ENCODE measurements around the gene NEDD4L. TPM values are rescaled to one million over a fixed set of nuclear protein-coding genes. Genes with fewer than 3 reads are reported as not detected.

Gene NEDD4L
- total RNA-seq, 4 donors from 2014 or later: 16.2 to 63.0 (median 30.4) TPM

DNA sequence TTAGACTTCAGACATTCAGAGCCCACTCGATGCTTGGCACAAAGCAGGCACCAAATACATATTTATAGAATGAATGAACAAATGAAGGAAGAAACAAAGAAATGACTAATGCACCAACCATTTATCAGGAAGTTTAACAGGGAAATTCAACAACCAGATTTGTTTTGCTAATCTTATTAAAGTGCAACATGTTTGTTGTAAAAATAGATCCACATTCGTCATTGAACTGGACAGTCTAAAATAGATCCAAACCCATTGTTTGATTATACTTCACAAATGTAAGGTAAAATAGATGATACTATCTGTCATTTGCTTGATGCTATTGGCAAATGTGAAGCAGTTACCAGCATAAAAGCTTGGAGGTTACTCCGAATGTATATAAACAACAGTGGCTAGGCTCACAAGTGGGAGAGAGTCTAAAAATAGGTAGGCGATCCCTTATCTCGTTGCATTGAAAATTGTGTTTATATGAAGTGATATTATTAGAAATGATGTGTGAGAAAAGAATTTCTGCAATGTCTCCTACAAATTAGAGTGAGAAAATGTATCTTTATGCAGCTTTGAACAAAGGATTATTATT, 246.2 kb downstream of the NEDD4L start:
- no peak for ATAC-seq (ENCODE audit: low FRiP score)

DNA sequence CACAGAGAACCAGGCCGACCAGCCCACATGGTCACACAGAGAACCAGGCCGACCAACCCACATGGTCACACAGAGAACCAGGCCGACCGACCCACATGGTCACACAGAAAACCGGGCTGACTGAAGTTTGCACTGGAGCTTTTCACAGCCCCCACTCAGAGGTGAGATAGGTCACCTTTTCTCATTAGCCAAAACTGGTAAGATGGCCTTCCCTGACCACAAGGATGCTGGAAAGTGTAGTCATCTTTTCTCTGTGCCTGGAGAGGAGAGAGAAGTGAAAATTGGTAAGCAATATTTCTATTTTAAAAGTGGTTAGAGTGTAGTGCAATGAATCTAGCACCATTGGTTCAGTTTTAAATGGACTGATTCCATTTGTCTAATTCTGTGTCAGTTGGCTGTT, 247.1 kb downstream of the NEDD4L start:
- no peak for ATAC-seq (ENCODE audit: low FRiP score)
- no peak for DNase-seq (ENCODE audit: low spot score)
- TF ChIP-seq CTCF (IDR thresholded peaks at IDR 0.05): no peak

More for the DNA sequence above, 246.2 kb downstream of the NEDD4L start:
- TF ChIP-seq CTCF (IDR thresholded peaks at IDR 0.05): no peak
- DNase-seq (ENCODE audit: low spot score): no peak

- no peak for DNase-seq (ENCODE audit: low spot score)
- no peak for ATAC-seq (ENCODE audit: low FRiP score)
- TF ChIP-seq CTCF (IDR thresholded peaks at IDR 0.05): no peak
Measured at GRCh38 chr18:58292638-58293037, 248.6 kb downstream of the NEDD4L start.

- DNase-seq (ENCODE audit: low spot score) (no peak), ATAC-seq (ENCODE audit: low FRiP score) (no peak)
- no peak for TF ChIP-seq CTCF (IDR thresholded peaks at IDR 0.05)
Measured at GRCh38 chr18:58297198-58297597, 253.2 kb downstream of the NEDD4L start.

DNA sequence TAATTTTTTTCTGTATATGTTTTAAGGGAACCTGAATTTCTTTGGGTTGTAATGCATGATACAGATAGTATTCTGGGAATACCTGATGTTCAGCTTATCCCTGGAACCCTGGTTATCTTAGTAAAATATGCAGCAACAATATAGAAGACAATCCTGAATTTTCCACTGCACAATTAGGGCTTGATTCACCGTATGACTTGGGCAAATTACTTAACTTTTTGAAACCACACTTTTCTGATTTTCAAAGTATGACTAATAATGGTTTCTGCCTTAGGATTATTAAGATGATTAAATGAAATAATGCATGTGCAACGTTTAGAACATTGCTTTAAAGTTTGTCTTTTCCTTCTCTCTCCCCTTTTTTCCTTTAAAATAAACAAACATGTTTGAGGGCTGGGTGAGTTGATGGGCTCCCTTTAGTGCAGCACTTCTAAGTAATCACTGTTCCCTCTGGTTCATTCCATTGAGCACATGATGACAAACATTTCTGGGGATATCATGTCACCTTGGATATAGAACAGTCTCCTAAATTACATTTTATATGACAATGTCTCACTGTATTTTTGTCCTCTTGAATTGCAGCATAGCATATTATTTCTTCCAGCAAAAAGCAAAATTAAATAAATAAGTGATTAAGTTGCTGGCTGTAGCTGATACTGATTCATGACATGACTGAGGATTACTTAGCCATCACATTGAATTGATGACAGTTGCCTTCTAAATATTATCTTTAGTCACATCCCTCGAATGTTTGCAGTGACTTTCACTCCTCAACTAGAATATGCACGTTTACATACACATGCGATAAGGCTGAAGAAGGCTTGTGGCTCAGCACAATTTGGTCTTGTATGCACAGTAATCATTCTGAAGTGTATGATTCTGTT, 254.5 kb downstream of the NEDD4L start:
- ATAC-seq (ENCODE audit: low FRiP score) (no peak), DNase-seq (ENCODE audit: low spot score) (no peak)
- TF ChIP-seq CTCF (IDR thresholded peaks at IDR 0.05): no peak

GRCh38 chr18:58299135-58299473, 255.1 kb downstream of the NEDD4L start:
- DNase-seq (ENCODE audit: low spot score) (no peak), ATAC-seq (ENCODE audit: low FRiP score) (no peak)
- TF ChIP-seq CTCF (IDR thresholded peaks at IDR 0.05): no peak

DNA sequence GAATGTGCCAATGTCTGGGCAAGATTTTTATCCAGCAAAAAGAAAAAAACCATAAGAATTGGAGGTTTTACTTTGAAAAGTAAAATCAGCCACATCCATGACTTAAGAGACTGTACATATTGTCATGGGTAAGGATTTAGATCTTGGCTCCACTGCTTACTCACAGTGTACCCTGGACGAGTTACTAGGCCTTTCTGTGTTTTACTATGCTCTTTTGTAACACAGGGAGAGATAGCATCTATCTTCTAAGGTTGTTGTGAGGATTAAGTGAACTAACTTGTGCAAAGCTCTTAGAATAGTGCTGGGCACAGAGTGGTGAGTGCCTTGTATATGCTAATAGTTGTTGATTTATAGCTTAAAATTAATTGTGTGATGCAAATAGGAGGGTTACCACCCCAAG, 255.9 kb downstream of the NEDD4L start:
- no peak for DNase-seq (ENCODE audit: low spot score)

More for the DNA sequence above, 255.9 kb downstream of the NEDD4L start:
- no peak for ATAC-seq (ENCODE audit: low FRiP score)
- no peak for TF ChIP-seq CTCF (IDR thresholded peaks at IDR 0.05)
